HL-60 (cell line): ENCODE results near the gene ME1.

Experiments used
- DNase-seq, 2 experiments: peaks; one replicate each; pipeline ENCODE4 v3.0.0-alpha.2; 2010 to 2020; ENCODE audit warnings: low read depth in 1 of 2, low spot score in 1 of 2
- H3K27ac ChIP-seq: fragments of 250-450 bp; sonication (Bioruptor Pico); replicated peaks from 2 replicates; pipeline ENCODE4 v1.5.1; 2020; ENCODE audit warnings: mild to moderate bottlenecking, moderate library complexity
- H3K27me3 ChIP-seq: fragments of 250-450 bp; sonication (Bioruptor Pico); 2 replicates; pipeline ENCODE4 v1.5.1; 2021; ENCODE audit warnings: mild to moderate bottlenecking, moderate library complexity; ENCODE audit not compliant: insufficient read depth, poor library complexity, severe bottlenecking
- H3K4me3 ChIP-seq: replicated peaks from 2 replicates; pipeline ENCODE4 v1.5.1; 2011; ENCODE audit warnings: mild to moderate bottlenecking, control low read depth, low read length; ENCODE audit not compliant: insufficient read depth
- GABPA ChIP-seq: IDR thresholded peaks from 2 replicates; pipeline ENCODE4 v1.6.1; 2012; ENCODE audit warnings: low read depth
- POLR2AphosphoS5 ChIP-seq: IDR thresholded peaks from 2 replicates; pipeline ENCODE4 v1.6.1; 2012; ENCODE audit warnings: low read depth
- SPI1 ChIP-seq: IDR thresholded peaks from 2 replicates; pipeline ENCODE4 v1.6.1; 2012; ENCODE audit warnings: low read depth, mild to moderate bottlenecking, borderline replicate concordance
- TF ChIP-seq, protein P1 (sequence below): IDR thresholded peaks from 2 replicates; pipeline ENCODE4 v1.6.1; 2012; ENCODE audit warnings: low read depth; ENCODE audit not compliant: insufficient replicate concordance
- TF ChIP-seq, protein P2 (sequence below): IDR thresholded peaks from one replicate; pipeline ENCODE4 v1.5.1; 2011; ENCODE audit warnings: low read length, control low read depth, inconsistent platforms; ENCODE audit not compliant: insufficient read depth

The ME1 gene

DNA sequence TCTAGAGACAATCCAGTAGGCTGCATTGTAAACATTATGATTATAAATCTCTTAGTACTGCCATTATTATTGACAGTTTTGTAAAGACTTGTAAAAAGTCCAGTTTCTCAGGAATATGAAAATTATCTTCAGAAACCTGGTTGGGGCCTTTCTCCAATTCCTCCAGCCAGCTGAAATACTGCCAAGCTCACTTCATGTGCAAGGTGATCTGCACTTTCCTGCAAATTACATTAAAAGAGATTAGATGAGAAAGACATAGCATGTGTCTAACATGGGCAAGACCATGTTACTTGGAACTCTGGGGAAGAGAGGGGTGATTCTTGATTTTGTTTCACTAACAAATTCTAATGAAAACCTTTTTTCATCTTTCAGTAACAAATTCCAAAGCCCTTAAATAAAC, 261.7 kb downstream of the ME1 start:
- DNase-seq: no peak
- TF ChIP-seq POLR2AphosphoS5: no peak
- TF ChIP-seq SPI1: no peak
- TF ChIP-seq GABPA: no peak
- TF ChIP-seq, protein P1, sequence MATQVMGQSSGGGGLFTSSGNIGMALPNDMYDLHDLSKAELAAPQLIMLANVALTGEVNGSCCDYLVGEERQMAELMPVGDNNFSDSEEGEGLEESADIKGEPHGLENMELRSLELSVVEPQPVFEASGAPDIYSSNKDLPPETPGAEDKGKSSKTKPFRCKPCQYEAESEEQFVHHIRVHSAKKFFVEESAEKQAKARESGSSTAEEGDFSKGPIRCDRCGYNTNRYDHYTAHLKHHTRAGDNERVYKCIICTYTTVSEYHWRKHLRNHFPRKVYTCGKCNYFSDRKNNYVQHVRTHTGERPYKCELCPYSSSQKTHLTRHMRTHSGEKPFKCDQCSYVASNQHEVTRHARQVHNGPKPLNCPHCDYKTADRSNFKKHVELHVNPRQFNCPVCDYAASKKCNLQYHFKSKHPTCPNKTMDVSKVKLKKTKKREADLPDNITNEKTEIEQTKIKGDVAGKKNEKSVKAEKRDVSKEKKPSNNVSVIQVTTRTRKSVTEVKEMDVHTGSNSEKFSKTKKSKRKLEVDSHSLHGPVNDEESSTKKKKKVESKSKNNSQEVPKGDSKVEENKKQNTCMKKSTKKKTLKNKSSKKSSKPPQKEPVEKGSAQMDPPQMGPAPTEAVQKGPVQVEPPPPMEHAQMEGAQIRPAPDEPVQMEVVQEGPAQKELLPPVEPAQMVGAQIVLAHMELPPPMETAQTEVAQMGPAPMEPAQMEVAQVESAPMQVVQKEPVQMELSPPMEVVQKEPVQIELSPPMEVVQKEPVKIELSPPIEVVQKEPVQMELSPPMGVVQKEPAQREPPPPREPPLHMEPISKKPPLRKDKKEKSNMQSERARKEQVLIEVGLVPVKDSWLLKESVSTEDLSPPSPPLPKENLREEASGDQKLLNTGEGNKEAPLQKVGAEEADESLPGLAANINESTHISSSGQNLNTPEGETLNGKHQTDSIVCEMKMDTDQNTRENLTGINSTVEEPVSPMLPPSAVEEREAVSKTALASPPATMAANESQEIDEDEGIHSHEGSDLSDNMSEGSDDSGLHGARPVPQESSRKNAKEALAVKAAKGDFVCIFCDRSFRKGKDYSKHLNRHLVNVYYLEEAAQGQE: no peak
- TF ChIP-seq, protein P2, sequence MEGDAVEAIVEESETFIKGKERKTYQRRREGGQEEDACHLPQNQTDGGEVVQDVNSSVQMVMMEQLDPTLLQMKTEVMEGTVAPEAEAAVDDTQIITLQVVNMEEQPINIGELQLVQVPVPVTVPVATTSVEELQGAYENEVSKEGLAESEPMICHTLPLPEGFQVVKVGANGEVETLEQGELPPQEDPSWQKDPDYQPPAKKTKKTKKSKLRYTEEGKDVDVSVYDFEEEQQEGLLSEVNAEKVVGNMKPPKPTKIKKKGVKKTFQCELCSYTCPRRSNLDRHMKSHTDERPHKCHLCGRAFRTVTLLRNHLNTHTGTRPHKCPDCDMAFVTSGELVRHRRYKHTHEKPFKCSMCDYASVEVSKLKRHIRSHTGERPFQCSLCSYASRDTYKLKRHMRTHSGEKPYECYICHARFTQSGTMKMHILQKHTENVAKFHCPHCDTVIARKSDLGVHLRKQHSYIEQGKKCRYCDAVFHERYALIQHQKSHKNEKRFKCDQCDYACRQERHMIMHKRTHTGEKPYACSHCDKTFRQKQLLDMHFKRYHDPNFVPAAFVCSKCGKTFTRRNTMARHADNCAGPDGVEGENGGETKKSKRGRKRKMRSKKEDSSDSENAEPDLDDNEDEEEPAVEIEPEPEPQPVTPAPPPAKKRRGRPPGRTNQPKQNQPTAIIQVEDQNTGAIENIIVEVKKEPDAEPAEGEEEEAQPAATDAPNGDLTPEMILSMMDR: no peak
- Histone ChIP-seq H3K27me3 (no peaks in the 10 kb centered on the region), H3K27ac (no peak overlapping the region), H3K4me3 (no peak overlapping the region)

DNA sequence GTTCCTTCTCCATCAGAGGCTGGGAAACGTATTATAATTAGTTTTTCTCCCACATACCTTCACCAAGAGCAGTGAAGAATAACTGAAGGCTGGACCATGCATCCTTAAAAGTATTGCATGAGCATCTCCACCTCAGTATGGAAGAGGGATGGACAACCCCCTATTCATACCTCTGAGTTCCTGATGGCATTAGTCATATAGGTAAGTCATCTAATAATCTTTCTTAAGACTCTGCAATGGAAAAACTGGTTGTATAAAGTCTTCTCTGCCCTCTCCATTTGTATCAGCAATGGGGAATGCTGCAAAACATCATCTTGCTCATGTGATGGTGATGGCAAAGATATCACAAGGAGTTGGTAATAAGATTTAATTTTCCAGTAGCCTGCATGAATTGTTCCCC, 262.3 kb downstream of the ME1 start:
- H3K4me3 ChIP-seq: no peak overlapping the region
- no peak for DNase-seq
- H3K27me3 ChIP-seq: no peaks in the 10 kb centered on the region
- H3K27ac ChIP-seq: no peak overlapping the region
- TF ChIP-seq GABPA (no peak), SPI1 (no peak), POLR2AphosphoS5 (no peak)
- TF ChIP-seq, protein P2: no peak
- TF ChIP-seq, protein P1: no peak

DNA sequence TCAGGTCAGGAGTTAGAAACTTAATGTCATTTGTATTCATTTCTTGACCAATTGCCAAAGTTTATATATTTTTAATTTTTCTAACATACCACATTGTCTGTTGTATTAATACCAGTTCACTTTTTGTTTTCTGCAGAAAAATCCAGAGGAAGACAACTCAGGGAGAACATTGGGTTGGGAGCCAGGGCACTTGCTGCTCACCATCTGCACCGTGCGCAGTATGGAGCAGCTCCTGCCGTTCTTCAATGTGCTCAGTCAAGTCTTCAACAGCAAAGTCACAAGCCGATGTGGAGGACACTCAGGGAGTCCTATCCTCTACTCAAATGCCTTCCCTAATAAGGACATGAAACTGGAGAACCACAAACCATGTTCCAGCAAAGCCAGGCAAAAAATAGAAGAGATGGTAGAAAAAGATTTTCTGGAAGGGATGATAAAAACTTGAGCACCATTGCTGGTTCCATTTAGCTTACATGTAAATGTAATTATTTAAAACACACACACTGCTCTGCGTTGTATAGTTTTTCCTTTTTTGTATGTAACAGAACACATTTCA, 263.0 kb downstream of the ME1 start:
- TF ChIP-seq, protein P2: no peak
- TF ChIP-seq, protein P1: no peak
- no peak for TF ChIP-seq SPI1
- no peak for TF ChIP-seq GABPA
- no peak for TF ChIP-seq POLR2AphosphoS5
- Histone ChIP-seq H3K4me3 (no peak overlapping the region), H3K27me3 (no peaks in the 10 kb centered on the region), H3K27ac (no peak overlapping the region)
- no peak for DNase-seq
